Bronchial epithelial cell (primary cell): ENCODE results near the gene CHSY3. TPM values are rescaled to one million over a fixed set of nuclear protein-coding genes. Genes with fewer than 3 reads are reported as not detected.
A peak's percentile ranks its signal among the peaks of the same experiment; 100 is the strongest.

ENCODE experiments used
- DNase-seq: peaks from one replicate; pipeline ENCODE4 v3.0.0-alpha.2; 2010; ENCODE audit warnings: low read depth
- FAIRE-seq: peaks from 2 replicates; lab custom pipeline; 2011; peaks lifted over from hg19 to GRCh38; lab: Jason Lieb, UNC
- H3K27me3 ChIP-seq: 2 replicates; pipeline ENCODE4 v1.5.1; 2011; ENCODE audit warnings: low read length; ENCODE audit not compliant: control insufficient read depth, insufficient read depth
- H3K36me3 ChIP-seq: 2 replicates; pipeline ENCODE4 v1.5.1; 2011; ENCODE audit warnings: low read length; ENCODE audit not compliant: control insufficient read depth, insufficient read depth
- H3K4me3 ChIP-seq: 2 replicates; pipeline ENCODE4 v1.5.1; 2011; ENCODE audit warnings: mild to moderate bottlenecking, low read depth, low read length, control low read depth
- total RNA-seq: library from RNA; depleted of rRNA; stranded (reverse); fragments of >200 nt; gene quantifications from 2 replicates; pipeline ENCODE4 v1.2.1, GENCODE V29; 2014
- TF ChIP-seq, protein P1 (sequence below): IDR thresholded peaks from 2 replicates; pipeline ENCODE4 v1.5.1; 2011; ENCODE audit warnings: mild to moderate bottlenecking, moderate library complexity, low read length, control low read depth, inconsistent platforms; ENCODE audit not compliant: insufficient read depth, severe bottlenecking

Gene CHSY3
- total RNA-seq, 1 donor from 2014 or later = 0.26 TPM

DNA sequence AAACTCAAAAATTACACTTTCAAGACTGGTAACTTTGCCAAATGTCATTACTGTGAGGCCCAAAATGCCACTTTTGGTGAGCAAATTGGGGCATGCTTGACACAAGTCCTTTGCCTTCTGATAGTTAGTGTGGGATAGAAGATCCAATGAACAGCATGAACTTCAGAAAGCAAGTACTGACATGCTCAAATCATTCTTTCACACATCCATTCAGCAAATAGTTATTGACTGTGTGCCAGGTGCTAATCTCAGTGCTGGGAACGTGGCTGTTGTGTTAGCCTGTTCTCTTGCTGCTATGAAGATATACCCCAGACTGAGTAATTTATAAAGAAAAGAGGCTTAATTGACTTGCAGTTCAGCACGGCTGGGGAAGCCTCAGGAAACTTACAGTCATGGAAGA lies 247.0 kb downstream of the CHSY3 start:
- Histone ChIP-seq H3K36me3 (no peaks in the 10 kb centered on the region), H3K27me3 (no peaks in the 10 kb centered on the region), H3K4me3 (no peak overlapping the region)
- peak; percentile 88 for FAIRE-seq
- DNase-seq = peak; percentile 85
- TF ChIP-seq, protein P1, sequence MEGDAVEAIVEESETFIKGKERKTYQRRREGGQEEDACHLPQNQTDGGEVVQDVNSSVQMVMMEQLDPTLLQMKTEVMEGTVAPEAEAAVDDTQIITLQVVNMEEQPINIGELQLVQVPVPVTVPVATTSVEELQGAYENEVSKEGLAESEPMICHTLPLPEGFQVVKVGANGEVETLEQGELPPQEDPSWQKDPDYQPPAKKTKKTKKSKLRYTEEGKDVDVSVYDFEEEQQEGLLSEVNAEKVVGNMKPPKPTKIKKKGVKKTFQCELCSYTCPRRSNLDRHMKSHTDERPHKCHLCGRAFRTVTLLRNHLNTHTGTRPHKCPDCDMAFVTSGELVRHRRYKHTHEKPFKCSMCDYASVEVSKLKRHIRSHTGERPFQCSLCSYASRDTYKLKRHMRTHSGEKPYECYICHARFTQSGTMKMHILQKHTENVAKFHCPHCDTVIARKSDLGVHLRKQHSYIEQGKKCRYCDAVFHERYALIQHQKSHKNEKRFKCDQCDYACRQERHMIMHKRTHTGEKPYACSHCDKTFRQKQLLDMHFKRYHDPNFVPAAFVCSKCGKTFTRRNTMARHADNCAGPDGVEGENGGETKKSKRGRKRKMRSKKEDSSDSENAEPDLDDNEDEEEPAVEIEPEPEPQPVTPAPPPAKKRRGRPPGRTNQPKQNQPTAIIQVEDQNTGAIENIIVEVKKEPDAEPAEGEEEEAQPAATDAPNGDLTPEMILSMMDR = no peak

DNA sequence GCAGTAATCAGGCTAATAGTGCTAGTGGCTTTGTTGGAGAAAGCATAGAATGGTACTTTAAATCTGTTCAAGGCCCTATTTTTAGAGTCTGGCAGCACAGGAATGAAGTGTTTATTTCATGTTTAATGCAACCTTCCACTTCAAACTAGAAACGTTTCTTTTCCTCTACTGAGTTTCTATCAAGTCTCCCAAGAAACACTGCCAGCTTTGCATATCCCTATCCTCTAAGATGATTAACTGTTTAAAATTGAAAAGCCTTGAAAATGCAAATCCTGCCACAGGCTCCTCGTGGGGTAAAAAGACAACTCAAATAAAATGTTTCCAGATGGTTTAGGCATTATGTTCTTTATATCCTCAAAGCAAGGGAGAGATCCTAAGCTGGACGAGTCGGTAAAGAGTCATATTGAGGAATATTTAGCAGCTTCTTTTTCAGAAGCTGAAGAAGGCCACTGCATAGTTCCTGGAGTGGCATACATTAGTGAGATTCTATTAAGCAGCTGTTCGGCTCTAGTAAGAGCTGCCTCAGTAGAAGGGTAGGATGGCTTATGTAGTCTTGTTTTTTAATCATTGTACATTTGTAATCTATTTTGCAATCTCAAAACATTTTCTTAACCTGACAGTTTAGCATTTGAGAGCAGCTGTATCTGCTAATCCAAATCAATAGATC lies 251.2 kb downstream of the CHSY3 start:
- H3K4me3 ChIP-seq = no peak overlapping the region
- TF ChIP-seq, protein P1 = no peak
- no peak for DNase-seq
- no peaks in the 10 kb centered on the region for H3K36me3 ChIP-seq
- no peak for FAIRE-seq
- no peaks in the 10 kb centered on the region for H3K27me3 ChIP-seq

DNA sequence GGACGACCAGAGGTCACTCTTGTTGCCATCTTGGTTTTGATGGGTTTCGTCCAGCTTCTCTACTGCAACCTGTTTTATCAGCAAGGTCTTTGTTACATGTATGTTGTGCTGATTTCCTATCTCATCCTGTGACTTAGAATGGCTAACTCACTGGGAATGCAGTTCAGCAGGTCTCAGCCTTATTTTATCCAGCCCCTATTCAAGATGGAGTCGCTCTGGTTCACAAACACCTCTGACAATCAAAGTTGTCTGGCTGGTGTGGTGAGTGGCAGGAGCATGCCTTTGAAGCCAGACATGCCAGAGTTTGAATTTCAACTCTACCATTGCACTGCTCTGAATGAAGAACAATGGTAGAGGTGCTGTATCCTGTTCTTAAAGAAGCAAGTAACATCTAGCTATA lies 253.8 kb downstream of the CHSY3 start:
- DNase-seq = peak; percentile 19
- Histone ChIP-seq H3K27me3 (no peaks in the 10 kb centered on the region), H3K4me3 (no peak overlapping the region), H3K36me3 (no peaks in the 10 kb centered on the region)
- TF ChIP-seq, protein P1 = no peak
- no peak for FAIRE-seq

DNA sequence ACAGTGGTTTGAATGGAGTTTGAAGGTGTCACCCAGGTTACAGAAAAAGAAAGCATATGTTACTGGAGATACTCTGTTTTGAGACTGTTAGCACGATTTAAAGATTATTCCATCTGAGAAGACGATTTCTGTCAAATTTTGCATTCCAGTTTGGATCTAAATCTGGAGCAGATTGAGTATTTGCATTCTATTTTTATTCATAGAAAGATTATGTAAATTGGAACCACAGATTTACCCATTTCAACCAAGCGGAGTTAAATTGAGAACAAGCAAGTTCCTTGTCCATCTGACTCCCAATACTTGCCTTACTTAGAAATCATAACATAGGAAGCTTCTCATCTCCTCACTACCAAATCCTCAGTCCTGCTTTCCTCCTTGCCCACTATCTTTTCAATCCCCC lies 255.7 kb downstream of the CHSY3 start:
- H3K36me3 ChIP-seq = no peaks in the 10 kb centered on the region
- TF ChIP-seq, protein P1 = no peak
- no peaks in the 10 kb centered on the region for H3K27me3 ChIP-seq
- FAIRE-seq (no peak), DNase-seq (no peak)
- no peak overlapping the region for H3K4me3 ChIP-seq

DNA sequence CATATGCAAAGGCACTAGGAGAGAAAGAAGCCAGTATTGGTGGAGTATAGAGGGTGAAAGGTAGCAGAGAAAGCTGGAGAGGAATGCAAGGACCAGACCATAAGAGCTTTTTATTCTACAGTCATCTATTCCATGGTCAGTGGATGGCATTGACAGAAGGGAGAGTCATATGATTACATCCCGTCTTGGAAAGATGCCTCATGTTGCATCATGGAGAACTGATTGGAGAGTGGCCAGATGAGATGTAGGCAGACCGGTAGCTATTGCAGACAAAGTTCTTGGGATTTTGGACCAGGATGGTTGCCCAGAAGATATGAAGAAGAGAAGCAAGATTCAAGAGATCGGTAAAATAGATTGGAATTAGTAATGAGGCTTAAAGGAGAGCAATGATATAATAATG lies 260.7 kb downstream of the CHSY3 start:
- Histone ChIP-seq H3K36me3 (no peaks in the 10 kb centered on the region), H3K27me3 (no peaks in the 10 kb centered on the region), H3K4me3 (no peak overlapping the region)
- peak; percentile 20 for DNase-seq
- TF ChIP-seq, protein P1 = no peak
- FAIRE-seq = no peak
